HUES6 (cell line): ENCODE data around the gene ASGR1.

ENCODE experiments used
- H3K27ac ChIP-seq: 2 replicates; pipeline ENCODE4 v1.7.0; 2013; ENCODE audit warnings: low read depth, mild to moderate bottlenecking, low read length, inconsistent platforms
- H3K27me3 ChIP-seq: 2 replicates; pipeline ENCODE4 v1.6.1; 2013; ENCODE audit warnings: low read length; ENCODE audit not compliant: control insufficient read depth, insufficient read depth
- H3K36me3 ChIP-seq: 2 replicates; pipeline ENCODE4 v1.6.1; 2013; ENCODE audit warnings: low read length; ENCODE audit not compliant: control insufficient read depth, insufficient read depth
- H3K4me1 ChIP-seq: 2 replicates; pipeline ENCODE4 v1.6.1; 2013; ENCODE audit warnings: low read length; ENCODE audit not compliant: control insufficient read depth, insufficient read depth
- H3K4me3 ChIP-seq: 2 replicates; pipeline ENCODE4 v1.5.1; 2013; ENCODE audit warnings: low read depth, low read length
- H3K9ac ChIP-seq: one replicate; pipeline ENCODE4 v1.6.1; 2013; ENCODE audit warnings: mild to moderate bottlenecking, low read length
- H3K9me3 ChIP-seq: 2 replicates; pipeline ENCODE4 v1.6.1; 2013; ENCODE audit warnings: low read depth, low read length; ENCODE audit not compliant: control insufficient read depth, insufficient read depth

The ASGR1 gene

DNA sequence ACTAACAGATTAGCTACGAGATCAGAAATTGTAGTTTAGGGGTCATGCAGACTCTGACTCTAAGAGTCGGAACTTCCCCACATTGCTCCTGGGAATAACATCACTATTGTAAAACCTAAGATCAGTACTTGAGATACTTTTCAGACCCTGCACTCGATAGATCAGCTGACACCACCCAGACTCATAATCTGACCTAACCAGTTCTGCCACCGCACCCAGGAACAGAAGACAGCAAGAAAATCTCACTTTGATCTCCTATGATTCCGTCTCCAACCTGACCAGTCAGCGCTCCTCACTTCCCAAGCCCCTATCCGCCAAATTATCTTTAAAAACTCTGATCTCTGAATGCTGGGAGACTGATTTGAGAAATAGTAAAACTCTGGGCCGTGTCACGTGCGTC, 37.3 kb downstream of the ASGR1 start:
- Histone ChIP-seq H3K9me3 (0 out of 2 replicates have a peak, but pooled peaks cover 2% of the 10 kb centered on the region), H3K27me3 (peaks cover 11% of the 10 kb centered on the region; the same call in 1 of the 2 replicates), H3K9ac (no peak overlapping the region), H3K4me3 (no peak overlapping the region), H3K36me3 (no peaks in the 10 kb centered on the region), H3K4me1 (peaks cover 32% of the 10 kb centered on the region), H3K27ac (no peak overlapping the region)

- Histone ChIP-seq H3K4me3 (no peak overlapping the region), H3K27me3 (peaks cover 21% of the 10 kb centered on the region), H3K9me3 (0 out of 2 replicates have a peak, but pooled peaks cover 2% of the 10 kb centered on the region), H3K36me3 (no peaks in the 10 kb centered on the region), H3K4me1 (peaks cover 26% of the 10 kb centered on the region), H3K27ac (no peak overlapping the region), H3K9ac (no peak overlapping the region)
Measured at GRCh38 chr17:7139400-7139799, 39.8 kb downstream of the ASGR1 start.

DNA sequence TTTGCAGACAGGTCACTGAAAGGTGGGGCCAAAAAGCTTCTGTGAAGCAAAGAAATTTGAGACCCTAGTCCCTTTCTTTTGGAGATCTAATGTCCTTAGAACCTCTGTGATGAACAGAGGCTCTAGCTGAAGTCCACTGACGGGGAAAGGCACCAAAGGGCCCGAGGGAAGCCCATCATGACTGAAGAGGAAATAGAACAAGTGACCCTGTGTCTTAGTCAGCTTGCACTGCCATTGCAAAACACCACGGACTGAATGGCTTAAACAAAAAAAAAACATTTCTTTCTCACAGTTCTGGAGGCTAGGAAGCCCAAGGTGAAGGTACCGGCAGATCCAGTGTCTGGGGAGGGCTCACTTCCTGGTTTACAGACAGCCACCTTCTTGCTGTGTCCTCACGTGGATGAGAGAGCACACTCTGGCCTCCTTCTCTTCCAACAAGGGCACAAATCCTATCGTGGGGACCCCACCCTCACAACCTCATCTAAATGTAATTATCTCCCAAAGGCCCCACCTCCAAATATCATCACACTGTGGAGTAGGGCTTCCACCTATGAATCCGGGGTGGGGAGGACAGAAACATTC, 40.3 kb downstream of the ASGR1 start:
- H3K27me3 ChIP-seq: peaks cover 26% of the 10 kb centered on the region
- no peak overlapping the region for H3K27ac ChIP-seq
- H3K4me3 ChIP-seq: no peak overlapping the region
- no peaks in the 10 kb centered on the region for H3K36me3 ChIP-seq
- no peak overlapping the region for H3K9ac ChIP-seq
- 0 out of 2 replicates have a peak, but pooled peaks cover 2% of the 10 kb centered on the region for H3K9me3 ChIP-seq
- peaks cover 28% of the 10 kb centered on the region for H3K4me1 ChIP-seq

- Histone ChIP-seq H3K4me3 (no peak overlapping the region), H3K27me3 (peaks cover 31% of the 10 kb centered on the region), H3K36me3 (no peaks in the 10 kb centered on the region), H3K9me3 (0 out of 2 replicates have a peak, but pooled peaks cover 2% of the 10 kb centered on the region), H3K9ac (no peak overlapping the region), H3K4me1 (peaks cover 34% of the 10 kb centered on the region), H3K27ac (no peak overlapping the region)
Measured at GRCh38 chr17:7137171-7137943, 41.8 kb downstream of the ASGR1 start.

GRCh38 chr17:7136266-7136877, 42.8 kb downstream of the ASGR1 start:
- Histone ChIP-seq H3K9me3 (0 out of 2 replicates have a peak, but pooled peaks cover 2% of the 10 kb centered on the region), H3K9ac (no peak overlapping the region), H3K27ac (no peak overlapping the region), H3K4me3 (no peak overlapping the region), H3K4me1 (peaks cover 35% of the 10 kb centered on the region), H3K27me3 (peaks cover 31% of the 10 kb centered on the region), H3K36me3 (no peaks in the 10 kb centered on the region)

GRCh38 chr17:7133916-7134315, 45.3 kb downstream of the ASGR1 start:
- H3K27ac ChIP-seq: no peak overlapping the region
- H3K4me3 ChIP-seq: peak overlapping the region; percentile 26
- peaks cover 29% of the 10 kb centered on the region for H3K27me3 ChIP-seq
- no peak overlapping the region for H3K9ac ChIP-seq
- H3K9me3 ChIP-seq: no peaks in the 10 kb centered on the region
- H3K4me1 ChIP-seq: peaks cover 36% of the 10 kb centered on the region
- H3K36me3 ChIP-seq: no peaks in the 10 kb centered on the region

- H3K4me3 ChIP-seq: peak overlapping the region; percentile 26
- no peak overlapping the region for H3K27ac ChIP-seq
- H3K9me3 ChIP-seq: no peaks in the 10 kb centered on the region
- H3K36me3 ChIP-seq: no peaks in the 10 kb centered on the region
- H3K27me3 ChIP-seq: peaks cover 29% of the 10 kb centered on the region
- peak overlapping the region; percentile 19 for H3K9ac ChIP-seq
- H3K4me1 ChIP-seq: peaks cover 36% of the 10 kb centered on the region
Measured at GRCh38 chr17:7133424-7133823, 45.7 kb downstream of the ASGR1 start.

DNA sequence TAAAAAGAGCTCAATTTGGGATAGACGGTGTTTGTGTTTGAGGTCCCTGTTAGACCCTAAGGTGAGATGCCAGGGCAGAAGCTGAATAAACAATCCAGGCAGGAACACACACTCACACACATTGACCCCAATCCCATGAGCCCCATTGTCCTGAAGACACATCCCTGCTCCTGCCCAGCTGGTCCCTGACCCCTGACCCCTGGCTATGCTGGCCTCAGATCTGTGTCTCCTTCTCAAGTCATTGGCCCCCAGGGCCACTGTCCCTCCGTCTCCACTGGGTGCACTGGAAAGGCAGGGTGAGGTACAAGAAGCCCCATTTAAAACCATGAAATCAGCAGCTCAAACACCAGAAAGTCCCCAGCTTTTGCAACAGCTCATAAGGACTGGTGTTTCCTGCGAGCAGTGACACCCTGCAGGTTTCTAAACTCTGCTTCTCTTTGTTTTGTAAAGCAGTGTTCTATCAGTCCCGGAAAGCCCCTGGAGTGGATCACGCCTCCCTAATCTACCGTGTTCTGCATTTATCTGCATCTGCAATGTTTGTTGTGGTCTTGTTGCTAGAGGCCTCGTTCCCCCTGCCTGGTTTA, 46.6 kb downstream of the ASGR1 start:
- peaks cover 29% of the 10 kb centered on the region for H3K27me3 ChIP-seq
- H3K36me3 ChIP-seq: no peaks in the 10 kb centered on the region
- H3K9ac ChIP-seq: peak overlapping the region; percentile 56
- peak overlapping the region; percentile 10; the same call in 1 of the 2 replicates for H3K4me3 ChIP-seq
- no peaks in the 10 kb centered on the region for H3K9me3 ChIP-seq
- H3K27ac ChIP-seq: peak overlapping the region; percentile 13
- H3K4me1 ChIP-seq: peaks cover 36% of the 10 kb centered on the region

GRCh38 chr17:7131423-7131791, 47.8 kb downstream of the ASGR1 start:
- H3K27ac ChIP-seq: no peak overlapping the region

GRCh38 chr17:7130621-7131422, 48.3 kb downstream of the ASGR1 start:
- H3K9me3 ChIP-seq: no peaks in the 10 kb centered on the region
- H3K36me3 ChIP-seq: no peaks in the 10 kb centered on the region
- H3K27me3 ChIP-seq: peaks cover 21% of the 10 kb centered on the region
- no peak overlapping the region for H3K4me3 ChIP-seq
- H3K27ac ChIP-seq: no peak overlapping the region
- peaks cover 31% of the 10 kb centered on the region for H3K4me1 ChIP-seq
- H3K9ac ChIP-seq: peak overlapping the region; percentile 29

More at GRCh38 chr17:7131423-7131791, 47.8 kb downstream of the ASGR1 start:
- H3K9ac ChIP-seq: no peak overlapping the region
- H3K4me3 ChIP-seq: no peak overlapping the region
- no peaks in the 10 kb centered on the region for H3K9me3 ChIP-seq
- H3K4me1 ChIP-seq: peaks cover 31% of the 10 kb centered on the region
- no peaks in the 10 kb centered on the region for H3K36me3 ChIP-seq
- peaks cover 21% of the 10 kb centered on the region for H3K27me3 ChIP-seq
